Chondrocyte (in vitro differentiated cells): ENCODE measurements around the gene TMX4. TPM values are rescaled to one million over a fixed set of nuclear protein-coding genes. Genes with fewer than 3 reads are reported as not detected.

Source experiments
- DNase-seq: peaks from one replicate; pipeline ENCODE4 v3.0.0; 2021; ENCODE audit warnings: mixed read lengths, low spot score
- H3K27ac Mint-ChIP-seq: one replicate; pipeline ENCODE4 v1.8.0; 2021; ENCODE audit warnings: mild to moderate bottlenecking, moderate library complexity, mixed read lengths; ENCODE audit not compliant: unreplicated experiment
- H3K27me3 Mint-ChIP-seq: 2 replicates; pipeline ENCODE4 v1.8.0; 2021; ENCODE audit warnings: low read depth, mixed read lengths
- H3K36me3 Mint-ChIP-seq: 2 replicates; pipeline ENCODE4 v1.8.0; 2021; ENCODE audit warnings: low read depth, mixed read lengths
- H3K4me1 Mint-ChIP-seq: 2 replicates; pipeline ENCODE4 v1.8.0; 2021; ENCODE audit warnings: low read depth, mild to moderate bottlenecking, mixed read lengths
- H3K4me3 Mint-ChIP-seq: one replicate; pipeline ENCODE4 v1.8.0; 2021; ENCODE audit warnings: mild to moderate bottlenecking, moderate library complexity, mixed read lengths; ENCODE audit not compliant: unreplicated experiment
- H3K9me3 Mint-ChIP-seq: 2 replicates; pipeline ENCODE4 v1.8.0; 2021; ENCODE audit warnings: low read depth, mixed read lengths
- long read RNA-seq: library from polyadenylated mRNA; stranded (forward); transcript quantifications from one replicate; pipeline ENCODE4 v2.0.0, GENCODE V29; 2021
- total RNA-seq: library from RNA; stranded (reverse); gene quantifications from 3 replicates; pipeline ENCODE4 v1.2.1, GENCODE V29; 2021
- TF ChIP-seq, protein P1 (sequence below): fragments of 200-600 bp; sonication (generic); IDR thresholded peaks from 2 replicates; pipeline ENCODE4 v1.5.0; 2021; ENCODE audit warnings: antibody characterized with exemption, mild to moderate bottlenecking, moderate library complexity

Gene TMX4, protein sequence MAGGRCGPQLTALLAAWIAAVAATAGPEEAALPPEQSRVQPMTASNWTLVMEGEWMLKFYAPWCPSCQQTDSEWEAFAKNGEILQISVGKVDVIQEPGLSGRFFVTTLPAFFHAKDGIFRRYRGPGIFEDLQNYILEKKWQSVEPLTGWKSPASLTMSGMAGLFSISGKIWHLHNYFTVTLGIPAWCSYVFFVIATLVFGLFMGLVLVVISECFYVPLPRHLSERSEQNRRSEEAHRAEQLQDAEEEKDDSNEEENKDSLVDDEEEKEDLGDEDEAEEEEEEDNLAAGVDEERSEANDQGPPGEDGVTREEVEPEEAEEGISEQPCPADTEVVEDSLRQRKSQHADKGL
- total RNA-seq, result 24.4 to 33.9 TPM (median 25.7 TPM) in 3 replicates
- long read RNA-seq, full-length matches to known transcripts, result 53 of 57 reads
- long read RNA-seq, partial matches to known transcripts, result 1 of 57 reads
- long read RNA-seq, other reads (novel, unspliced or antisense), result 3 of 57 reads

DNA sequence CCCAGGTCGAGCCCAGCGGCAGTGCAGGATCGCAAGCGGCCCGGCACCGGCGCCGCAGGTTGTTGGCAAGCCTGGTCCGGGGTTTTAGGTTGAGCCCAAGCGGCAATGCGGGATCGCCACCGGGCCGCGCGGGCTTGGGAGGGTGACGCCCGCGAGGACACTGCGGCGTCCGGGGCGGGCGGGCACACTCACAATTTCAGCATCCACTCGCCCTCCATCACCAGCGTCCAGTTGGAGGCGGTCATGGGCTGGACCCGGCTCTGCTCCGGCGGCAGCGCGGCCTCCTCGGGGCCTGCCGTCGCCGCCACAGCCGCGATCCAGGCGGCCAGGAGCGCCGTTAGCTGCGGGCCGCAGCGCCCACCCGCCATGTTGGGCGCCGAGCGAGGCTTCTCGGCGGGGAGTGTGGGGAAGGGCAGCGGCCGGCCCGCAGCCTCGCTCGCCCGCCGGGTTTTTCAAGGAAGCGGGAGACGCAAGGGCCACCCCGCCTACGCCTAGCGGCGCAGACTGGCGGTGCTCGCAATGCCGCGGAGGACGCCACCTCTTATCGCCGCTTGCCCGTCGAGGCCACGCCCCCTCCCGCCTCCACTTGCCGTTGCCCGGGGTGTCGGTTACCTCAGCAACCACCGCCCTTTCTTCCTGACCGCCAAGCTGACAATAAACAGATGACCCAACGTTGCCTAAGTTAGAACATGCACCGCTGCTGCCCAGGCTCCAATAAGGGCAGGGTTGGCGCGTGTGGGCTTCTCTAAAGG, at the start of gene TMX4:
Gene TMX4 (minus strand): TSS at position 516 of the 752 bp plus-strand sequence. CDS start 148 bp downstream, at position 368.
- H3K27ac Mint-ChIP-seq, result peak within 1 kb of the TSS; percentile 83
- H3K9me3 Mint-ChIP-seq, result no peaks in the 10 kb centered on the region

DNA sequence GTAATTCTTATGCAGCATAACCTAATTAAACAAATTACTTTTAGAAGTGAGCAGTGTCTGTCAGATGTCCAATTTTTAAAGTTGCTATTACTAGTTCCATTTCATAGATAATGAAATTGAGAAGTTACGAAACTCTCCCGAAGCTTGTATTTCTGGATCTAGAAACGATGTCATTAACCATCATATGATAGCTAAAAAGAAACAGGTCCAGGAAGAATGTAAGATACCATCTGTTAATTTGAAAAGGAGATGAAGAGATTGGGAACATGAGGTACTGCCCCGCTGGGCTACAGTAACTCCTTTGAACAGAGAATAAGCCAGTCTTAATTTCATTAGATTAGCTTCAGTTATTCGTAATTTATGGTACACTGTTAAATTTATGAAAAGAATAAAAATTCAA, 47.5 kb upstream of the TMX4 start:
- DNase-seq, result no peak
- Mint-ChIP-seq H3K4me3 (no peak overlapping the region), H3K36me3 (no peaks in the 10 kb centered on the region), H3K9me3 (no peaks in the 10 kb centered on the region), H3K27ac (no peak overlapping the region), H3K27me3 (peaks cover 12% of the 10 kb centered on the region), H3K4me1 (no peaks in the 10 kb centered on the region)
- TF ChIP-seq, protein P1, sequence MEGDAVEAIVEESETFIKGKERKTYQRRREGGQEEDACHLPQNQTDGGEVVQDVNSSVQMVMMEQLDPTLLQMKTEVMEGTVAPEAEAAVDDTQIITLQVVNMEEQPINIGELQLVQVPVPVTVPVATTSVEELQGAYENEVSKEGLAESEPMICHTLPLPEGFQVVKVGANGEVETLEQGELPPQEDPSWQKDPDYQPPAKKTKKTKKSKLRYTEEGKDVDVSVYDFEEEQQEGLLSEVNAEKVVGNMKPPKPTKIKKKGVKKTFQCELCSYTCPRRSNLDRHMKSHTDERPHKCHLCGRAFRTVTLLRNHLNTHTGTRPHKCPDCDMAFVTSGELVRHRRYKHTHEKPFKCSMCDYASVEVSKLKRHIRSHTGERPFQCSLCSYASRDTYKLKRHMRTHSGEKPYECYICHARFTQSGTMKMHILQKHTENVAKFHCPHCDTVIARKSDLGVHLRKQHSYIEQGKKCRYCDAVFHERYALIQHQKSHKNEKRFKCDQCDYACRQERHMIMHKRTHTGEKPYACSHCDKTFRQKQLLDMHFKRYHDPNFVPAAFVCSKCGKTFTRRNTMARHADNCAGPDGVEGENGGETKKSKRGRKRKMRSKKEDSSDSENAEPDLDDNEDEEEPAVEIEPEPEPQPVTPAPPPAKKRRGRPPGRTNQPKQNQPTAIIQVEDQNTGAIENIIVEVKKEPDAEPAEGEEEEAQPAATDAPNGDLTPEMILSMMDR, result no peak

More for the DNA sequence above, at the start of gene TMX4:
- H3K36me3 Mint-ChIP-seq, result no peaks in the 10 kb centered on the region
- H3K4me1 Mint-ChIP-seq, result peaks cover 10% of the 10 kb centered on the region
- TF ChIP-seq, protein P1, result peak; percentile 75
- peak within 1 kb of the TSS; percentile 87 for H3K4me3 Mint-ChIP-seq
- peak; percentile 96 for DNase-seq
- H3K27me3 Mint-ChIP-seq, result no peaks in the 10 kb centered on the region

DNA sequence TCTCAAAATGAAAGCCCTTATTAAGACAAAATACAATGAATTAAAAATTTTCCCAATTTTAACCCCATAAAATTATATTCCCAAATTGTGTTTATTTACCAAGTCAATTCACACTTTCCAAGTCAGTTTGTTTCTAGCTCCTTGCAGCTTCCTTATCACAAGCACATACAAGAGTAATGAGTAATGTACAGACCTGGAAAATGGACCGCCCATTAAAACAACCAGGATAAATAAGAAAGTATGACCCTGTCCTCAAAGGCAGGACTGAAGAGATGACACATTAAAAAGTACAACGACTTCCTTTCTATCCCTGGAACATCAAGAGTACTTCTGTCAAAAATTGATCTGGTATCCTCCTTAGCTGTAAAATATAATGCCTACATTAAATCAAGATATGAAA, 47.1 kb upstream of the TMX4 start:
- H3K9me3 Mint-ChIP-seq, result no peaks in the 10 kb centered on the region
- H3K4me3 Mint-ChIP-seq, result no peak overlapping the region
- TF ChIP-seq, protein P1, result no peak
- no peak for DNase-seq
- H3K36me3 Mint-ChIP-seq, result no peaks in the 10 kb centered on the region
- H3K27me3 Mint-ChIP-seq, result peaks cover 12% of the 10 kb centered on the region
- no peak overlapping the region for H3K27ac Mint-ChIP-seq
- H3K4me1 Mint-ChIP-seq, result no peaks in the 10 kb centered on the region

DNA sequence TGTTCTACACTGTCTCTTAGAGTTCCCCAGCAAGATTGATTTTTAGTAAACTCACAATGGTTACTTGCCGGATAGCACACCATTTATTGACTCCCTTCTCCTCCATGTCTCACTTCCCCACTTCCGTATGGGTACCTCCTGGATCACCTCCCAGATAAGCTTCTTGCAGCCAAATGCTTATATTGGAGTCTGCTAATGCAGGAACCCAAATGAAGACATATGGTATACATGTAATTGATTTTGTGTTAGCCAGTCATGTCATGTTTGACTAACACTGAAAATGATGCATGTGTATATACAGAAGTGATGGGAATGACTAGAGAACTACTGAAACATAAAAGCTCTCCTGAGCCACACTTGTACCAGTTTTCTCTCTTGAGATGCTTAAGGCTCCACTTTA, 46.1 kb upstream of the TMX4 start:
- no peaks in the 10 kb centered on the region for H3K36me3 Mint-ChIP-seq
- no peak for DNase-seq
- no peak overlapping the region for H3K4me3 Mint-ChIP-seq
- peaks cover 11% of the 10 kb centered on the region for H3K27me3 Mint-ChIP-seq
- H3K27ac Mint-ChIP-seq, result no peak overlapping the region
- no peaks in the 10 kb centered on the region for H3K9me3 Mint-ChIP-seq
- no peaks in the 10 kb centered on the region for H3K4me1 Mint-ChIP-seq
- TF ChIP-seq, protein P1, result no peak

DNA sequence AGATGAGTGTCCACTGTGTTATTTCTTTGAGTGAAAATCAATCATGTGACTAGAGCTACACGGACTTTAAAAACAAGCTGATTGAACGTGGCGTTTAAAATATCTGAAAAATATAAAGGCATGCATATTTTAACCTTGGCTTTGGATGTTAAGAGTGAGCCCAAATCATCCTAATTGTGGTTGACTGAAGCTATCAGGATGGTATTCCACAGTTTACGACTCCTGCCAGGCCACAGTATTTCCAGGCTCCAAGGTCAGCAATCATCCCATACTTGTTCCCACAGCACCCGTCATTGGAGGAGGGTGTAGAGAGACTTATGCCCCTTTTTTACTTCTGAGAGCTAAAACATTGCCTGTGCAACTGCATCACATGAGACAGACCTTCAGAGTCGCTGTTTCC, 43.2 kb upstream of the TMX4 start:
- TF ChIP-seq, protein P1, result no peak
- Mint-ChIP-seq H3K27me3 (peaks cover 4% of the 10 kb centered on the region), H3K27ac (no peak overlapping the region), H3K4me1 (no peaks in the 10 kb centered on the region), H3K9me3 (no peaks in the 10 kb centered on the region), H3K4me3 (no peak overlapping the region), H3K36me3 (no peaks in the 10 kb centered on the region)
- DNase-seq, result no peak
